Esophagus muscularis mucosa (tissue), 4 donors: ENCODE measurements around the gene PFKFB3. TPM values are rescaled to one million over a fixed set of nuclear protein-coding genes. Genes with fewer than 3 reads are reported as not detected.
"Not testable (repeated sequence)": the region's sequence is repeated elsewhere in the genome, so short reads cannot be mapped to it uniquely, and the experiment has no call there.

Experiments used
- DNase-seq: peaks from one replicate; pipeline ENCODE4 v3.0.0-alpha.2; 2017; ENCODE audit errors: extremely low spot score
- H3K27ac ChIP-seq, 4 donors: fragments of 200-600 bp; sonication (generic); replicated peaks in 1 of 4; 1 replicate in 3 of 4; 2 replicates in 1 of 4; pipeline ENCODE4 v1.5.1; 2016 to 2019; ENCODE audit warnings: mild to moderate bottlenecking in 1 of 4
- H3K27me3 ChIP-seq, 4 donors: fragments of 200-600 bp; sonication (generic); one replicate each; pipeline versions ENCODE4 v1.5.1 to v1.6.0; 2016 to 2019
- H3K36me3 ChIP-seq, 4 donors: fragments of 200-600 bp; sonication (generic); one replicate each; pipeline ENCODE4 v1.5.1; 2016 to 2019
- H3K4me1 ChIP-seq, 4 donors: fragments of 200-600 bp; sonication (generic); one replicate each; pipeline ENCODE4 v1.5.1; 2016 to 2019
- H3K4me3 ChIP-seq, 4 donors: fragments of 200-600 bp; sonication (generic); 1 replicate in 2 of 4; 2 replicates in 2 of 4; pipeline ENCODE4 v1.5.1; 2016 to 2019; ENCODE audit warnings: mild to moderate bottlenecking in 4 of 4, moderate library complexity in 1 of 4
- H3K9me3 ChIP-seq, 4 donors: fragments of 200-600 bp; sonication (generic); 1 replicate in 3 of 4; 2 replicates in 1 of 4; pipeline ENCODE4 v1.5.1; 2016 to 2019
- CTCF ChIP-seq, 3 experiments: fragments of 200-600 bp in 2 of 3; fragments of 450-650 bp in 1 of 3; sonication (generic) in 2 of 3; IDR thresholded peaks; one replicate each; pipeline ENCODE4 v1.5.1; 2017 to 2019; ENCODE audit warnings: antibody characterized with exemption in 3 of 3, mild to moderate bottlenecking in 2 of 3, moderate library complexity in 1 of 3
- EP300 ChIP-seq: sonication (generic); formaldehyde crosslinking; IDR thresholded peaks from one replicate; pipeline ENCODE4 v1.6.1; 2017; ENCODE audit warnings: antibody characterized with exemption
- POLR2A ChIP-seq: fragments of 450-650 bp; IDR thresholded peaks from one replicate; pipeline ENCODE4 v1.6.1; 2017; ENCODE audit warnings: antibody characterized with exemption, moderate library complexity, mild to moderate bottlenecking, low read depth
- POLR2AphosphoS5 ChIP-seq, 2 donors: sonication (generic); formaldehyde crosslinking; IDR thresholded peaks; one replicate each; pipeline ENCODE4 v1.6.1; 2017; ENCODE audit warnings: antibody characterized with exemption in 2 of 2
- WGBS: methylation state at CpG from one replicate; pipeline ENCODE4 v1.1.5; 2018; 5-methylcytosine and 5-hydroxymethylcytosine counted together
- intact Hi-C: fragments of 100-400 bp; cut with DNase I; formaldehyde crosslinking; loops from one replicate; pipeline ENCODE4 v1.15.1; 2023
- total RNA-seq, 4 donors: library from RNA; depleted of rRNA; stranded (reverse); fragments of >200 nt; gene quantifications; one replicate each; pipeline versions ENCODE4 v1.1.0 to v1.2.1, GENCODE V29; 2016

Gene PFKFB3
- total RNA-seq, 4 donors from 2014 or later: 22.4 to 49.1 (median 37.9) TPM

- intact Hi-C loops: no loop called here
- Histone ChIP-seq H3K9me3 (no peaks in the 10 kb centered on the region), H3K4me1 (peaks cover 27 to 36% (median 27%) of the 10 kb centered on the region in 4 donors), H3K36me3 (no peaks in the 10 kb centered on the region), H3K27ac (no peak overlapping the region), H3K27me3 (no peaks in the 10 kb centered on the region), H3K4me3 (no peak overlapping the region)
- no peak for DNase-seq
- TF ChIP-seq POLR2A: no peak
- WGBS: 83% methylated on average over 6 of the region's 6 CpGs
Observed at GRCh38 chr10:6187278-6187677, 15.5 kb upstream of the PFKFB3 start.

DNA sequence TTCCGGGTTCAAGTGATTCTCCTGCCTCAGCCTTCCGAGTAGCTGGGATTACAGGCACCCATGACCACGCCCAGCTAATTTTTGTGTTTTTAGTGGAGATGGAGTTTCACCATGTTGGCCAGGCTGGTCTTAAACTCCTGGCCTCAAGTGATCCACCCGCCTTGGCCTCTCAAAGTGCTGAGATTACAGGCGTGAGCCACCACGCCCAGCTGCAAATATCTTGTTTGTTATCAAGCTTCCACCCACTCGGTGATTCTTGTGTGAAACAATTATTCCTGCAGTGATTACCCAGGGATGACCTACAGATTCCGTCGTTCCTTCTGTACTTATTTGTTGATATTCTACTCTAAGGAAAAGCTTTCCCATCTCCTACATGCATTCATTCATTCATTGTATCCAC is 12.7 kb upstream of the PFKFB3 start:
- H3K27me3 ChIP-seq, H3K9me3 ChIP-seq, H3K36me3 ChIP-seq, intact Hi-C loops, H3K4me3 ChIP-seq, H3K27ac ChIP-seq, DNase-seq: not testable (repeated sequence)
- peaks cover 30 to 46% (median 43%) of the 10 kb centered on the region in 4 donors for H3K4me1 ChIP-seq
- 95% methylated on average over 9 of the region's 9 CpGs for WGBS

GRCh38 chr10:6191147-6191546 is 11.6 kb upstream of the PFKFB3 start:
- intact Hi-C loops: no loop called here
- H3K36me3 ChIP-seq: no peaks in the 10 kb centered on the region
- 85% methylated on average over 7 of the region's 8 CpGs for WGBS
- DNase-seq: no peak
- no peaks in the 10 kb centered on the region for H3K9me3 ChIP-seq
- TF ChIP-seq CTCF (IDR thresholded peaks at IDR 0.05) (no peak), EP300 (no peak), POLR2AphosphoS5 (IDR thresholded peaks at IDR 0.05) (no peak), POLR2A (no peak)
- H3K4me3 ChIP-seq: no peak overlapping the region
- H3K27me3 ChIP-seq: no peaks in the 10 kb centered on the region
- peak overlapping the region; percentile 73 to 84 (median 82) for H3K27ac ChIP-seq
- H3K4me1 ChIP-seq: peaks cover 41 to 54% (median 54%) of the 10 kb centered on the region in 4 donors

GRCh38 chr10:6191569-6191968 is 11.2 kb upstream of the PFKFB3 start:
- Histone ChIP-seq H3K27ac (peak overlapping the region; percentile 73 to 84 (median 82)), H3K4me1 (peaks cover 44 to 58% (median 56%) of the 10 kb centered on the region in 4 donors), H3K9me3 (no peaks in the 10 kb centered on the region), H3K4me3 (peak overlapping the region in 1 of 4 donors; percentile 19), H3K27me3 (no peaks in the 10 kb centered on the region), H3K36me3 (no peaks in the 10 kb centered on the region)
- DNase-seq: no peak
- intact Hi-C loops: no loop called here
- WGBS: 59% methylated on average over 18 of the region's 19 CpGs
- TF ChIP-seq EP300: no peak
- TF ChIP-seq POLR2AphosphoS5 (IDR thresholded peaks at IDR 0.05): no peak
- no peak for TF ChIP-seq CTCF (IDR thresholded peaks at IDR 0.05)
- TF ChIP-seq POLR2A: no peak

DNA sequence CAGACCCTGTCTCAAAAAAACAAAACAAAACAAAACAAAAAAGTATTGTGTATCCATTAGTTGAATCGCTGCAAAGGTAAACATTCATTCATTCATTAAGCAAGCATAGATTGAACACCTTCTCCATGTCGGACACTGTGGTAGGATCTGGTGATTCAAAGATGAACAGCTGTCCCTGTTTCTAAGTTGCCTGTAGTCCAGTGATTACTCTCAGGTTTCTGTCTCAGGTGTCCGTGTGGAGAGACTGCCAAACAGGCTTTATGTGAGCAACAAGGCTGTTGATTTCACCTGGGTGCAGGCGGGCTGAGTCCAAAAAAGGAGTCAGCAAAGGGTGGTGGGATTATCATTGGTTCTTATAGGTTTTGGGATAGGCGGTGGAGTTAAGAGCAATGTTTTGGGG is 9.4 kb upstream of the PFKFB3 start:
- Histone ChIP-seq H3K4me1 (peaks cover 41 to 75% (median 71%) of the 10 kb centered on the region in 4 donors), H3K27ac (peak overlapping the region; percentile 73 to 84 (median 82))
- H3K27me3 ChIP-seq, intact Hi-C loops, H3K4me3 ChIP-seq, DNase-seq, H3K36me3 ChIP-seq, H3K9me3 ChIP-seq: not testable (repeated sequence)
- 94% methylated on average over 5 of the region's 5 CpGs for WGBS

DNA sequence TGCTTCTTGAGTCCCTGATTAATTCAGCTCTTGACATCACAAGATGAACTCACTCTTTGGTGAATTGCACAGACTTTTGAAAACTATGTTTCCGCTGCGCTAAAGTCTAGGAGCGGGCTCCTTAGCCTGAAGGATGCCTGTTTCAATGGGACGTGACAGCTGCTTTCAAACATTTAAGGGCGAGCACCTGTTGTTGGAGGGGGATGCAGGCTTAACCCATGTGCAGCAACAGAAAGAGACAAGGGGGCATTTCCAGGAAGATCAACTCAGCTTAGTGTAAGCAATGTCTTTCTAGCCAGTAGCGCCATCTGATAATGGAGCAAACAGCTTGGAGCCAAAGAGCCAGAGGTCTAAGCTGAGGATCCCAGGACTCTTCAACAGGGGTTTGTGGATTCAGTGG is 8.4 kb upstream of the PFKFB3 start:
- DNase-seq: no peak
- TF ChIP-seq CTCF (IDR thresholded peaks at IDR 0.05) (no peak), POLR2AphosphoS5 (IDR thresholded peaks at IDR 0.05) (no peak), EP300 (no peak), POLR2A (no peak)
- no peaks in the 10 kb centered on the region for H3K27me3 ChIP-seq
- intact Hi-C loops: no loop called here
- H3K9me3 ChIP-seq: no peaks in the 10 kb centered on the region
- no peaks in the 10 kb centered on the region for H3K36me3 ChIP-seq
- peak overlapping the region; percentile 78 to 81 (median 80) for H3K27ac ChIP-seq
- H3K4me1 ChIP-seq: peaks cover 38 to 77% (median 72%) of the 10 kb centered on the region in 4 donors
- no peak overlapping the region for H3K4me3 ChIP-seq
- 96% methylated on average over 6 of the region's 6 CpGs for WGBS
